GM18867 (cell line): ENCODE results near the gene SRRM1.

Source experiments
- ATAC-seq: cut with Tn5 transposase; IDR thresholded peaks from one replicate; pipeline ENCODE4 v1.9.1; 2021; ENCODE audit warnings: mild to moderate bottlenecking, moderate library complexity; ENCODE audit not compliant: unreplicated experiment

The SRRM1 gene

GRCh38 chr1:24642481-24643362, at the start of gene SRRM1:
Gene SRRM1 (plus strand): TSS chr1:24643302. CDS start chr1:24643327, 25 bp downstream.
- peak; percentile 87 for ATAC-seq

DNA sequence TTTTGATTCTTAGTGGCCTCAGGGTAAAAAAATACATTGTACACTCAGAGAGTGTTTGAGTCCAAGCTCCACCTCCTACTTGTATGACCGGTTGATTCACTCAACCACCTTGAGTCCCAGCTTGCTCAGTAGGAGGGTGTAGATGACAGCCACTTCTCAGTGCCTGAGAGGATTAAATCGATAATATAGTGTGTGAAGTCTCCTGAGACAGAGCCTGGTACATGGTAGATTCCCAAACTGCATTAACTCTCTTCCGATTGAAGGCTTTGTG, 48.8 kb upstream of the SRRM1 start:
- no peak for ATAC-seq

GRCh38 chr1:24596401-24596880, 46.7 kb upstream of the SRRM1 start:
- ATAC-seq, result no peak

DNA sequence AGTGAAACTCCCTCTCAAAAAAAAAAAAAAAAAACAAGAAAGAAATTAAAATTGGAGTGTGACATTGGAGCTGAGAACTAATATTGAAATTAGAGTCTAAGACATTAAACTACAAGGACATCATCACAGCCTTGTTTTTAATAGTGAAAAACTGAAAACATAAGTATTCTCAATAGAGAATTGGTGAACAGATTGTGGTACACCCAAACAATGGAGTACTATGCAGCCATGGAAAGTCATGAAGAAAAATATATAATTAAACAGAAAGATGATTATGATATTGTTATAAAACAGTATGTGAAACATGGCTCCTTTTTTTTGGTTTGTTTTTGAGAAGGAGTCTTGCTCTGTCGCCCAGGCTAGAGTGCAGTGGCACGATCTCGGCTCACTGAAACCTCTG, 43.8 kb upstream of the SRRM1 start:
- no peak for ATAC-seq

DNA sequence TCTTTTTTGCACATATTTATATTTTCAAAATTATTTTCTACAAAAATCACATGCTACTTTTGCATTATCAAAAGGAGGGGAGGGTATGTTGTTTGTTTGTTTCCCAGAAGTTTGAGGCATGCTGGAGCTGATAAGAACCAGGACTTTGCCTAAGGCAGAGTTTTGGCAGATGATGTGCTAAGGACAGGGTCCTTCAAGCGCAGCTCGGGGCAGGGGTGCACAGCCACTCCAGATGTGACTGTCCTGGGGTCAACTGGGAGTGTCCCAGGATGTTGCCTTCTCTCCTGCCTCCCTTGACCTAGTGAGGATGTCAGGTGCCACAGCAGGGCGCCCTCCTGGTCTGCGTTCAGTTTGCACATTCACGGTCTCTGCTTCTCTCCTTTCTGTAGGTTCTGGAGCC, 42.6 kb upstream of the SRRM1 start:
- no peak for ATAC-seq

GRCh38 chr1:24605534-24606295, 37.4 kb upstream of the SRRM1 start:
- ATAC-seq, result no peak

- no peak for ATAC-seq
Measured at GRCh38 chr1:24606296-24606605, 36.9 kb upstream of the SRRM1 start.

DNA sequence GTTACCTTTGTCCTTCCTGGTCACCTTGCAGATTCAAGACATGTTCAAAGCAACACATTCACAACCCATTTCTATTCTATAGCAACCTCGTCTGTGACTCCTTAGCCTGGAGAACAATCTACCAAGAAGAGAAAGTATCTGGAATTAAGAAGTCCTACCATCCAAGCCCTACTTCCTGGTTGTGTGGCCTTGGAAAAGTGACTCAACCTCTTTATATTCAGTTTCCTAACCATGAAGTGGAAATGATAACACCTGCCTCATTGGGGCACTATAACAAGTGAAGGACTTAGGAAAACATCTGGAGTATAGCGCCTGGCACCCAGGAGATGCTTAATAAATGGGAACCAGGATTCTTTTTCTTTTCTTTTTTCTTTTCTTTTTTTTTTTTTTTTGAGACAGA, 36.5 kb upstream of the SRRM1 start:
- no peak for ATAC-seq

DNA sequence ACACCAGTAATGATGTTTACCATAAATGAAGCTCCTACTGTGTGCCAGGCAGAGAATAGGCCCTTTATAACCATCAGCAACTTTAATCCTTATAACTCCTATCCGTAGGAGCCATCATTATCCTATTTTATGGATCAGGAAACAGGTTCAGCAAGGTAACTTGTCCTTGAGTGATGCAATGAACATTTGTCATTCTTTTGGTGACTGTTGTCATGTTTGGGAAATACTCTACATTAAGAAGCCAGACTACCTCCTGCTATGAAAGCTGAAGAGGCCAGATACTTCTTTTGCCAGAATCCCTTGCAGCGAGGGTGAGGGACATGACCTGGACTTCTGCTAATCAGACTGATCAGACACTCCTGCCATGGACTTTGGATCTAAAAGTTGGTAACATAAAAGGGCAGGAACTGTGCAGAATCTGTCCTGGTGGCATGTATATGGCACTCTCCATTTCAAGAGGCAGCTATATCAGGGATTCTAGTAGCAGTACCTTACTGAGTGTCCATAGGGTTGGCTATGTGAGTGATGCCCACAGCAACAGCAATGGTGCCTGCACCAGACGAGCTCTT, 33.1 kb upstream of the SRRM1 start:
- no peak for ATAC-seq

DNA sequence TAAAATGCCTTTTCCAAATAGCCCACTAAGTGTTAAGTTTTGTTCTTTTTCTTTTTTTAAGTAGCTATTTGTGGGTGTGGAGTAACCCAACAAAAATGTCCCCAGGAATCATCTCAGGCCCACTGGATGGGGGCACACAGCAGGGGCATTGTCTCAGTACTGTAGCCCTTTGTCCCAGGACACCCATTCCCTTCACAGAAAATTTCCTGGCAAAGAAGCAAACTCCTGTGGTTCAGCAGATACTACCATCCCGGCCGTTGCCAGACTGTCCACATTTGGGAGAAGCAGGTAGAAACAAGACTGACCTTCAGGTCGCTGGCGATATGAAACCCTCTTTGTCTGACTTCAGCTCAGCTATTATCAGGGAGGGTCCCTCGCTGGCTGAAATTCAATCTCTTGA, 23.7 kb upstream of the SRRM1 start:
- ATAC-seq, result no peak

DNA sequence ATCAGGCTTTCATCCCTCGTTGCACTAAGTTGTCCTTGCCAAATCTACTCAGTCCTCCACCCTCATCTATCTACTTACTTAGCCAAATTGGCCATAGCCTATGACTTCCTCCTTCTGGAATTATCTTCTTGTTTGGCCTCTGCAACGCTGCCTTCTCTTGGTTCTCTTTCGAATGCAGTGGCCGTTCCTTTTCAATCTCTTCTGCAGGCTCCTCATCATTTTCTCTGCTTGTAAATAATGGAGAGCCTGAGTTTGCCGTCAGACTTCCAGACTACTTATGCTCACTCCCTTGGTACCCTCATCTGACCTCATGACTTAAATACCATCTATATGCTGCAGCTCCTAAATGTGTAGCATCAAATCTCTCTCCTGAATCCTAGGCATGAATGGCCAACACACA, 22.4 kb upstream of the SRRM1 start:
- ATAC-seq, result no peak

DNA sequence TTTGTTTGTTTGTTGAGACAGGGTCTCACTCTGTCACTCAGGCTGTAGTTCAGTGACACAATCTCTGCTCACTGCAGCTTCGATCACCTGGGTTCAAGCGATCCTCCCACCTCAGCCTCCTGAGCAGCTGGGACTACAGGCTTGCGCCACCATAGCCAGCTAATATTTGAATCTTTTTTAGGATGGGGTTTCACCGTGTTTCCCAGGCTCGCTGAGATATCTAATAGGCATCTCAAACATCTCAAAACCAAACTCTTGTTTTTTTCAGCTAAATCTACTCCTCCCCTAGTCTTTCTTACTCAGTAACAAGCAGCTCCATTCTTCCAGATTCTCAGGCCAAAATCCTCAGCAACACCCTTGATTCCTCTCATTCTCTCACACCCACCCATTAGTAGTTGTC, 22.0 kb upstream of the SRRM1 start:
- ATAC-seq, result no peak

- no peak for ATAC-seq
Measured at GRCh38 chr1:24622218-24622617, 20.9 kb upstream of the SRRM1 start.

DNA sequence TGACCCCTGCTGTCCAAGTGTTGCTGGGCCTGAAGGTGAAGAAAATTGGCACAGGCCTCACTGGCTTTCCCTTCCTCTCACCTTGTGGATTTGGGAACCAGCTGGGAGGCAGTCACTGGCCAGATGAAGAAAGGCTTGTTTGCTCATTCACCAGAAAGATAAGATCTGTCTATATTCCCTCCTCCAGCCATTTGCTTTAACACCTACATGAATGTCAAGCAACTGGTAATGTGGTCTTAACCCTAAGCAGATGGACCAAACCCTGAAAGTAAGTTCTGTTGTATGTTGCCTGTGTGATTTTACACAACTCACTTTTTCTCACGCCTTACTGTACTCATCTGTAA, 10.3 kb upstream of the SRRM1 start:
- ATAC-seq, result no peak

DNA sequence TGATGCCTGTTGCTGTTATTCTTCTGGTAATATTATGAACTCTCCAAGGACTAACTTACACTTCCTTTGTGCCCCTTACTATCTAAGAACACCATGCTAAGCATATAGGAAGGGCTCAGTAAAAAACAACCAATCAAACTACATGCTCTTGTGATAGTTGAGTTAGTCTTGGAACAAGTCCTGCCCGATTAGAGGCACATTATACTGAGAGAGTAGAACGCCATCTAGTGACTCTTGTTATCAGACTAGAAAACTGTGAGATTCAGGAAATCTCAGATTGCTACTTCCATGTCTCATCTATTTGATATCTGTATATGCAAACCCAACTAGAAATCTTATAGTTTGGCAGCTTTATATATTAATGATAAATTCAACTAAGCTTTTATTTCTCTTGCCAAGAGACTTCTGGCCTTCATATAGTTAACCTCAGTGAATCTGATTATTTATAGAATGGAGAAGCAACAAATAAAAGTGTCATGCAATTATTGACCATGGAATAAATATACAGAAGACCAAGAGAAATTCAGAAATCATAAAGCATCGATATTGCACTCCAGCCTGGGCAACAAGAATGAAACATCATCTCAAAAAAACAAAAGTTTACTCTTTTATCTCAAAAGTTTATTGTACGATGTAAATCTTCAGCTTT, 7.8 kb upstream of the SRRM1 start:
- ATAC-seq, result no peak

DNA sequence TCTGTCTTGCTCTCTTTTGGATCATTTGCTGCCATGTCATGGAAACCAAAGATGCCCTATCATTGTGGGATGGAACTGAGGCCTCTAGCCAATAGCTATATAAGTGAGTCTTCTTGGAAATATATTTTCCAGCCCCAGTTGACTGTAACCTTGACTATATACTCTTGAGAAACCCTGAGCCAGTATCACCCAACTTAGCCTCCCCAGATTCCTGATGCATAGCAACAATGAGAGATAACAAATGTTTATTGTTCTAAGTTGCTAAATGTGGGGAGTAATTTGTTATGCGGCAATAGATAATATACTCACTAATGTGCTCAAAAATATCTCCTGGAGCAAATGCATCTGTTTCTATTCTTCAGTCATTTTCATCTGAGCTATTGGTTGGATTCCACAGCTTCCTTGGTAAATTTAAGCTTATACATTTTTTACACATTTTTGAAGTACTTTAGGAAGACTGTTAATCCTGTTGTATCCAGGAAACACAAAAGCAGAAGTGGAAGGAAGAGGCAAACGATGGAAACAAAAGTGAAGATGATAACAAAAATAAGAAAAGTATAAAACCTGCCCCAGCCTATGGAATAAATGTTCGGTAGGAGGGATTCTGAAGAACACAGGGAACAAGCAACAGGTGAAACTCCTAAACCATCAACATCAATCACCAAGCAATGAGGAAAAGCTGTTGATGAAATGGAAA, 6.3 kb upstream of the SRRM1 start:
- ATAC-seq, result no peak

GRCh38 chr1:24639094-24639493, 4.0 kb upstream of the SRRM1 start:
- no peak for ATAC-seq

GRCh38 chr1:24639881-24640280, 3.2 kb upstream of the SRRM1 start:
- no peak for ATAC-seq

DNA sequence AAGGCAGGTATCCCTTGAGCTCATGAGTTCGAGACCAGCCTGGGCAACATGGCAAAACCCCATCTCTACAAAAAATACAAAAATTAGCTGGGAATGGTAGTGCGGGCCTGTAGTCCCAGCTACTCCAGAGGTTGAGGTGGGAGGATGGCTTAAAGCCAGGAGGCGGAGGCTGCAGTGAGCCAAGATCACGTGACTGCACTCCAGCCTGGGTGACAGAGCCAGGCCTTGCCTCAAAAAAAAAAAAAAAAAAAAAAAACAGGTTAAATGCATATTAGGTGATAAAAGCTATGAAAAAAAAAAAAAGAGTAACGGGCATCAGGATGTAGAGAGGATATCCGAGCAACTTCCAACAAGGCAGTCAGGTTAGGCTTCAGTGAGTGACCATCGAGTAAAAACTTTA, 2.8 kb upstream of the SRRM1 start:
- no peak for ATAC-seq

DNA sequence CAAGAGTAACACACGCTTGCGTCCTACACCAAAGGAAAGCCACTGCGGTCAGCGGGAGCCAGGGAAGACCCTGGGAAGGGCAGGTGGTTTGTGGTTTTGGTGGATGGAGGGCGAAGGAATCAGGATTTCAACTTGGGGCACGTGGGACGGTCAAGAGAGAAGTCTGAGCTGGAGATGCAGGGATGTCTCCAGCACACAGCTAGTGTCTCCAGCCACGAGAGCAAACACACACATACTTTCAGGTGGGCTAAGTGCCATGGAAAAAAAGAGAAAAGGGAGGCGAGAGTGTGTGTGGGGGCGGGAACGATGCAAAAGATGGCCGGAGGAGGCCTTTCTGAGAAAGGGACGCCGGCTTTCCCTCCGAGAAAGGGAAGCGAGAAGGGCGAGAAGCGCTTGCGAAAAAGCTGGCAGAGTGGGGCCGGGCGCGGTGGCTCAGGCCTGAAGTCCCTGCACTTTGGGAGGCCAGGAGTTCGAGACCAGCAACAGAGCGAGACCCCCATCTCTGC, 1.4 kb upstream of the SRRM1 start:
- no peak for ATAC-seq
